SK-N-DZ (cell line): Measurements from ENCODE around the gene STIM2.

ENCODE experiments used
- DNase-seq: peaks from one replicate; pipeline ENCODE4 v3.0.0-alpha.2; 2015; ENCODE audit warnings: low spot score

STIM2 gene

GRCh38 chr4:26837993-26838842, 22.4 kb upstream of the STIM2 start:
- no peak for DNase-seq

- no peak for DNase-seq
These were observed 21.6 kb upstream of the STIM2 start for GRCh38 chr4:26839016-26839415.

- peak; percentile 56 for DNase-seq
These were observed 21.1 kb upstream of the STIM2 start for GRCh38 chr4:26839534-26839951.

- no peak for DNase-seq
These were observed 19.9 kb upstream of the STIM2 start for GRCh38 chr4:26840786-26841185.

GRCh38 chr4:26842911-26843310, 17.7 kb upstream of the STIM2 start:
- DNase-seq = no peak

GRCh38 chr4:26850528-26850927, 10.1 kb upstream of the STIM2 start:
- no peak for DNase-seq

- DNase-seq = no peak
These were observed 9.5 kb upstream of the STIM2 start for GRCh38 chr4:26851129-26851528.

GRCh38 chr4:26854701-26855100, 5.9 kb upstream of the STIM2 start:
- no peak for DNase-seq

- DNase-seq = no peak
These were observed 3.7 kb upstream of the STIM2 start for GRCh38 chr4:26856906-26857277.

GRCh38 chr4:26857278-26858034, 3.2 kb upstream of the STIM2 start:
- DNase-seq = peak; percentile 79

- peak; percentile 6 for DNase-seq
These were observed 2.4 kb upstream of the STIM2 start for GRCh38 chr4:26858035-26858918.

- no peak for DNase-seq
These were observed 1.7 kb upstream of the STIM2 start for GRCh38 chr4:26858947-26859401.

- no peak for DNase-seq
These were observed 882 bp upstream of the STIM2 start for GRCh38 chr4:26859762-26860156.

- DNase-seq = no peak
These were observed 337 bp downstream of the STIM2 start for GRCh38 chr4:26860922-26861433.

- DNase-seq = peak; percentile 74
These were observed 969 bp downstream of the STIM2 start for GRCh38 chr4:26861434-26862186.

GRCh38 chr4:26862381-26862915, 1.8 kb downstream of the STIM2 start:
- DNase-seq = no peak

GRCh38 chr4:26863512-26863911, 2.9 kb downstream of the STIM2 start:
- no peak for DNase-seq

- no peak for DNase-seq
These were observed 4.3 kb downstream of the STIM2 start for GRCh38 chr4:26864899-26865298.

GRCh38 chr4:26866203-26866602, 5.6 kb downstream of the STIM2 start:
- no peak for DNase-seq

- DNase-seq = no peak
These were observed 6.1 kb downstream of the STIM2 start for GRCh38 chr4:26866781-26867180.
